HG03064 (cell line): Measurements from ENCODE around the gene ZBTB9.

Experiments used
- ATAC-seq: cut with Tn5 transposase; IDR thresholded peaks from one replicate; pipeline ENCODE4 v1.9.1; 2021; ENCODE audit warnings: low read depth; ENCODE audit not compliant: unreplicated experiment

ZBTB9 gene

GRCh38 chr6:33454009-33454946 is at the start of gene ZBTB9:
Gene ZBTB9, plus strand, starts transcription at chr6:33454576. Its CDS starts 525 bp downstream, at chr6:33455101.
- peak; percentile 95 for ATAC-seq

- ATAC-seq, result no peak
These were observed 49.5 kb upstream of the ZBTB9 start for GRCh38 chr6:33404884-33405283.

- ATAC-seq, result no peak
These were observed 48.9 kb upstream of the ZBTB9 start for GRCh38 chr6:33405386-33405940.

GRCh38 chr6:33406126-33406525 is 48.2 kb upstream of the ZBTB9 start:
- ATAC-seq, result no peak

GRCh38 chr6:33407132-33407718 is 47.2 kb upstream of the ZBTB9 start:
- ATAC-seq, result no peak

- ATAC-seq, result peak; percentile 68
These were observed 44.2 kb upstream of the ZBTB9 start for GRCh38 chr6:33410050-33410710.

GRCh38 chr6:33410711-33411631 is 43.4 kb upstream of the ZBTB9 start, which contains the start of gene PHF1:
Gene PHF1, plus strand, starts transcription at chr6:33411014. Its CDS starts 1,250 bp downstream, at chr6:33412264.
- ATAC-seq, result peak; percentile 31

- no peak for ATAC-seq
These were observed 42.8 kb upstream of the ZBTB9 start for GRCh38 chr6:33411632-33412005.

- no peak for ATAC-seq
These were observed 42.0 kb upstream of the ZBTB9 start for GRCh38 chr6:33412140-33413009.

GRCh38 chr6:33413241-33414120 is 40.9 kb upstream of the ZBTB9 start:
- ATAC-seq, result no peak

- ATAC-seq, result no peak
These were observed 39.6 kb upstream of the ZBTB9 start for GRCh38 chr6:33414592-33415271.

GRCh38 chr6:33415831-33416230 is 38.5 kb upstream of the ZBTB9 start:
- ATAC-seq, result no peak

- ATAC-seq, result no peak
These were observed 37.8 kb upstream of the ZBTB9 start for GRCh38 chr6:33416386-33417127.

- no peak for ATAC-seq
These were observed 37.1 kb upstream of the ZBTB9 start for GRCh38 chr6:33417128-33417902.

GRCh38 chr6:33417903-33418689 is 36.3 kb upstream of the ZBTB9 start, which contains the start of gene CUTA:
Gene CUTA, minus strand, starts transcription at chr6:33418107. Its CDS starts 107 bp downstream, at chr6:33418000.
- ATAC-seq, result peak; percentile 79
